HG03558 (cell line): Measurements from ENCODE around the gene FNDC3A.

Source experiments
- ATAC-seq: cut with Tn5 transposase; IDR thresholded peaks from one replicate; pipeline ENCODE4 v1.9.1; 2021; ENCODE audit warnings: moderate number of reproducible peaks; ENCODE audit not compliant: unreplicated experiment; ENCODE audit errors: extremely low read depth

FNDC3A gene

GRCh38 chr13:49246850-49247642 lies 271.3 kb downstream of the FNDC3A start:
- peak; percentile 8 for ATAC-seq

- peak; percentile 73 for ATAC-seq
Observed at GRCh38 chr13:49247643-49248621, 272.2 kb downstream of the FNDC3A start, which contains the start of gene CDADC1. Gene CDADC1, plus strand, starts transcription at chr13:49247925. Its CDS starts 113 bp downstream, at chr13:49248038.

GRCh38 chr13:49248622-49249002 lies 272.9 kb downstream of the FNDC3A start:
- ATAC-seq = no peak

- no peak for ATAC-seq
Observed at GRCh38 chr13:49251326-49251725, 275.6 kb downstream of the FNDC3A start.

GRCh38 chr13:49253310-49253709 lies 277.6 kb downstream of the FNDC3A start:
- no peak for ATAC-seq

- ATAC-seq = no peak
Observed at GRCh38 chr13:49254007-49254406, 278.3 kb downstream of the FNDC3A start.

GRCh38 chr13:49256841-49257240 lies 281.1 kb downstream of the FNDC3A start:
- ATAC-seq = no peak

GRCh38 chr13:49258089-49258796 lies 282.5 kb downstream of the FNDC3A start:
- no peak for ATAC-seq
